Measurements from ENCODE around the gene KAZN.

Gene KAZN

DNA sequence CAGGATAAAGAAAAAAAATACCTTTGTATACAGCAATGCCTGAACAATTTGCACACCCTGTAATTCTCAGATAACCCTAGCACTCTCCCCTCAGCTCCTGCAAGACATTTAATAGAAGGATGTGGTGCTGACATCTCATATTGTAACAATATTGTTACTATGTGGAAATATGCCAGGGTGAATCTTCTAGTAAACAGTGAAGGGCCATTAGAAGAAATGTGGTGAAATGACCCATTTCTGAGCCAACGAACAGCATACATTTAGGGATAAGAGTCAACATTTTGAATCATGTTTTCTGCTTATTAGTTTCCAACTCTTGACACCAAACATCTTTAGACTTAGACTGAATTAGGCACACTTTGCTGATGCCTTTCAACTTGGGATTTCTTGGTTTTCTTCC is 188.2 kb downstream of the KAZN start:
- Mint-ChIP-seq H3K27ac (no peak overlapping the region), H3K36me3 (no peaks in the 10 kb centered on the region), H3K4me1 (no peaks in the 10 kb centered on the region), H3K9me3 (no peaks in the 10 kb centered on the region), H3K27me3 (peaks cover 11% of the 10 kb centered on the region), H3K4me3 (no peak overlapping the region)
- ATAC-seq = no peak

DNA sequence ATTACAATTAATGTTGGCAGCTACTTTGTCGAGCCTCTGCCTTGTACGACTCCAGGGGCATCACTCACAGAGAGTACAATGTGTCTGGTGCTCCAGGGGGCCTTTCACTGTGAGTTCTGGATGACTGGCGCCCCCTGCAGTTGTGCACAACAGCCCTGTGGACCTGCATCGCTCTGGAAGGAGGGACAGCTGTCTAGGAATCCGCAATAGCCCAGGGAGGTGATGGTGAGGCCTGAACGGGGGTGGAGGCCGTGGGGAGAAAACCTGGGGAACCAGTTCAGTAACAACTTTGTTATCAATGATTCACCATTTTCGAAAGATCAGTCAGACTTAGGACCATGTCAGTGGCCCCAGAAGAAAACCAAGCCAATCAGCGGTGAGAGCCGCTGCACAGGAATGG is 189.1 kb downstream of the KAZN start:
- no peak for ATAC-seq
- Mint-ChIP-seq H3K9me3 (no peaks in the 10 kb centered on the region), H3K36me3 (no peaks in the 10 kb centered on the region), H3K27ac (no peak overlapping the region), H3K4me3 (no peak overlapping the region), H3K27me3 (peaks cover 11% of the 10 kb centered on the region), H3K4me1 (no peaks in the 10 kb centered on the region)

GRCh38 chr1:14788080-14788479 is 189.6 kb downstream of the KAZN start:
- Mint-ChIP-seq H3K4me1 (no peaks in the 10 kb centered on the region), H3K4me3 (no peak overlapping the region), H3K27ac (no peak overlapping the region), H3K36me3 (no peaks in the 10 kb centered on the region), H3K9me3 (no peaks in the 10 kb centered on the region), H3K27me3 (peaks cover 11% of the 10 kb centered on the region)
- ATAC-seq = no peak

DNA sequence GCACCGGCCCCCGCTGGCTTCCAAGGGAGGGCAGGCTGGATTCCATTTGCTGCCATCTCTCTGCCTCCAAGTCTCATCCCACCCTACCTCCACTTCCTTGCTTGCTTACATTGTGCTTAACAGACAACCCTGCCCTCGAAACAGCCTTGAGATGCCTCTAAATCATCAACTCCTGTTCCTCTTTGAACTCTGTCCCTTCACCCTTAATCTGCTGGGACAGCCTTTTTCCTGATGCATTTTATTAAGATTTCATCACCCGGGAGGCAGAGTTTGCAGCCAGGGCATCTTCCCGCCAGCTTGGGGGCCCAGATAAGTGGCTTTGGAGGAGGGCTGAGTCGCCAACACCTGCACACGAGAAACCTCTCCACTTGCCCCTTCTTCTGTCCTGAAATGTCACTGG is 192.5 kb downstream of the KAZN start:
- Mint-ChIP-seq H3K27ac (no peak overlapping the region), H3K9me3 (no peaks in the 10 kb centered on the region), H3K36me3 (no peaks in the 10 kb centered on the region), H3K4me1 (no peaks in the 10 kb centered on the region), H3K4me3 (no peak overlapping the region), H3K27me3 (peaks cover 3% of the 10 kb centered on the region)
- no peak for ATAC-seq

DNA sequence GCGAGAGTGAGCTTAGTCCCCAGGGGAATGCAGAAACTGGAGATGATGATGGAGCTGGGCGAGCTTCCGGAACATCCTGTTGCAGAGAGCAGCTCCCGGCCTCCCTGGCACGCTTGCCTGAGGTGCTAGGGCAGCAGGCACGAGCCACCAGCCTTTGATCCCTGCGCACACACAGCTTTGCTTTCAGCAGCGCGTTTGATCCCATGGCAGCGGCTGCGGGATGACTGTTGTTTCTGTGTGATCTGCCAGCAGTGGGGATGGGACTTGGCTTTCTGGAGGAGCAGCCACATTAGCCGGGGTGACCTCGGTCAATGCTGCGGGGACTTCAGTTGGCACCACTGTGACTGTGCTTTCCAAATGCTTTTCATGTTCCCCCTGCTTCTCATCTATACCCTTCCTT is 193.2 kb downstream of the KAZN start:
- no peak overlapping the region for H3K4me3 Mint-ChIP-seq
- ATAC-seq = no peak
- no peak overlapping the region for H3K27ac Mint-ChIP-seq
- H3K27me3 Mint-ChIP-seq = peaks cover 10% of the 10 kb centered on the region
- no peaks in the 10 kb centered on the region for H3K4me1 Mint-ChIP-seq
- no peaks in the 10 kb centered on the region for H3K36me3 Mint-ChIP-seq
- H3K9me3 Mint-ChIP-seq = no peaks in the 10 kb centered on the region

GRCh38 chr1:14794136-14794768 is 195.8 kb downstream of the KAZN start:
- H3K36me3 Mint-ChIP-seq = no peaks in the 10 kb centered on the region
- H3K27ac Mint-ChIP-seq = no peak overlapping the region
- no peaks in the 10 kb centered on the region for H3K4me1 Mint-ChIP-seq
- H3K27me3 Mint-ChIP-seq = peaks cover 14% of the 10 kb centered on the region
- no peak for ATAC-seq
- no peak overlapping the region for H3K4me3 Mint-ChIP-seq
- H3K9me3 Mint-ChIP-seq = no peaks in the 10 kb centered on the region

DNA sequence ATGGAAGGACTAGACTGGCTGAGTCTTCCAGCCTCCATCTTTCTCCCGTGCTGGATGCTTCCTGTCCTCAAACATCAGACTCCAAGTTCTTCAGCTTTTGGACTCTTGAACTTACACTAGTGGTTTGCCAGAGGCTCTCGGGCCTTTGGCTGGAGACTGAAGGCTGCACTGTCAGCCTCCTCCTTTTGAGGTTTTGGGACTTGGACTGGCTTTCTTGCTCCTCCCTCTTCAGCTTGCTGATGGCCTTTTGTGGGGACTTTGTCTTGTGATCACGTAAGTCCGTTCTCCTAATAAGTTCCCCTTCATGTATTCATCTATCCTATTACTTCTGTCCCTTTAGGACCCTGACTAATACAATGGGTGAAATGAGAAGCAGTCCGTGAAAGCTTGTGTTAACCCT is 196.4 kb downstream of the KAZN start:
- H3K9me3 Mint-ChIP-seq = no peaks in the 10 kb centered on the region
- H3K36me3 Mint-ChIP-seq = no peaks in the 10 kb centered on the region
- no peak overlapping the region for H3K27ac Mint-ChIP-seq
- H3K4me1 Mint-ChIP-seq = no peaks in the 10 kb centered on the region
- no peak for ATAC-seq
- H3K27me3 Mint-ChIP-seq = peaks cover 14% of the 10 kb centered on the region
- no peak overlapping the region for H3K4me3 Mint-ChIP-seq

DNA sequence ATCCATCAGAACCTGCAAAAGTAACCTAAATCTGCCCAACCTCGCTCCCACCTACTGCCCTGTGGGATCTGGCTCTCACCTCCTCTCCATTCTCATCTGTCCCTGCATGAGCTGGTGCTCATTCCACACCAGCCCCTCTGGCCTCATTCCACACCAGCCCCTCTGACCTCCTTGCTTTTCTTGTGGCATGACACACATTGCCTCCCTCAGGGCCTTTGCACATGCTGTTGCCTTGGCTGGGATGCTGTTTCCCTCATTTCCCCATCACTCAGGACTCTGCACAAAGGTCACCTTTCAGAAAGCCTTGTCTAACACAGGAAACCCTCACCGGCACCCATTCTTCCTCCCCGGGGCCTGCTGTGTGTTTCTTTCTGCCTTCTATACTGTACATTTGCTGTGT is 197.1 kb downstream of the KAZN start:
- H3K9me3 Mint-ChIP-seq = no peaks in the 10 kb centered on the region
- H3K4me1 Mint-ChIP-seq = no peaks in the 10 kb centered on the region
- H3K27me3 Mint-ChIP-seq = peaks cover 14% of the 10 kb centered on the region
- H3K4me3 Mint-ChIP-seq = no peak overlapping the region
- ATAC-seq = no peak
- H3K27ac Mint-ChIP-seq = no peak overlapping the region
- no peaks in the 10 kb centered on the region for H3K36me3 Mint-ChIP-seq

DNA sequence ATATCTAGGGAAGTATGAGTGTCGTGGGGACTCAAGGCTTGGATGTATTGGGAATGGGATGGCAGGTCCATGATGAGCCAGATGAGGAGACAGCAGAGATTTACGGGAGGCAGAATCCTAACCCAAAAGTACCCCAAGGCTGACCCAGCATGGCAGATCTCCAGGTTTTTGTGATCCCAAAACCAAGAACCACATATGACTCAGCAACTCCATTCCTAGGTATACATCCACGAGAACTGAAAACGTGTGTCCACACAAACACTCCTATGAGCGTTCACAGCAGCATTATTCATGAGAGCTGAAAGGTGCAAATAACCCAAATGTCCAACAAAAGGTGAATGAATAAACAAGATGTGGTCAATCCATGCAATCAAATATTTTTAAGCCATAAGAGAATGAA is 201.5 kb downstream of the KAZN start:
- no peak for ATAC-seq
- no peak overlapping the region for H3K4me3 Mint-ChIP-seq

GRCh38 chr1:14800500-14801076 is 202.1 kb downstream of the KAZN start:
- ATAC-seq = no peak
- Mint-ChIP-seq H3K4me3 (no peak overlapping the region), H3K4me1 (no peaks in the 10 kb centered on the region), H3K9me3 (no peaks in the 10 kb centered on the region), H3K36me3 (no peaks in the 10 kb centered on the region), H3K27me3 (peaks cover 26% of the 10 kb centered on the region), H3K27ac (no peak overlapping the region)

More for the DNA sequence above, 201.5 kb downstream of the KAZN start:
- Mint-ChIP-seq H3K9me3 (no peaks in the 10 kb centered on the region), H3K36me3 (no peaks in the 10 kb centered on the region), H3K27ac (no peak overlapping the region), H3K4me1 (no peaks in the 10 kb centered on the region), H3K27me3 (peaks cover 26% of the 10 kb centered on the region)

DNA sequence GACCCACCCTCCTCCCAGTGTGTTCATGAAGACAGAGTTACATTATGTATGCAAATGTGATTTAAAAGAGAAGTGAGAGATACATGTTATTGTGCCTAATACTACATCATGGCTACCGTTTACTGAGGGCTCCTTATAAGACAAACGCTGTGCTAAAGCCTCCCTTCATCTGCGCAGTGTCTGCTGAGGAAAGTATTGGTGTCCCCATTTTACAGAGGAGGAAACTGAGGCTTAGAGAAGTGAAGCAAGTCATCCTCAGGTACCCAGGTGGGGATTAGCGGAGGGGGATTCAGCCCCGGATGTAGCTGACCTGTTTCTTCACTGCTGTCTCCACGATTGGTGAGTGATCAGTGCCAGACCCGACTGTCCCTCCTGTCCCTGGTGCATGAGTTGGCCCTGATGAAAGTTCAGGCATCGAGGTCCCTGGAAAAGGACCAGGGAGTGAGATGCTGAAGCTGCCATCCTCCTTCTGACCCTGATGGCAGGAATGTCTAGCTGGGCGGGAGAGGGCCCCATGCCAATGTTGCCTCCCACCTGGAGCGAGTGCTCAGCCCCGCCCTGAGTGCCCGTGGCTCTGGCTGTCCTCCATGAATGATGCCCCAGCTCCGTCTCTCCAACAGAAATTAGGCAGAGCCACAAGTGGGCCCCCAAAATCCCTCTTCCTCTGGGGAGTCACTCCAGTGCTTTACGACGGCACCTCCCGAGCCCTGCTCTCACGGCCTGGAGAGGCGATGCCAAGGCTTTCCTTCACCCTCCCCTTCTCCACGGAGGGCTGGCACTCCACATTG is 204.7 kb downstream of the KAZN start:
- Mint-ChIP-seq H3K36me3 (no peaks in the 10 kb centered on the region), H3K4me1 (no peaks in the 10 kb centered on the region), H3K9me3 (peaks cover 9% of the 10 kb centered on the region), H3K4me3 (no peak overlapping the region), H3K27me3 (peaks cover 12% of the 10 kb centered on the region), H3K27ac (no peak overlapping the region)
- ATAC-seq = no peak

DNA sequence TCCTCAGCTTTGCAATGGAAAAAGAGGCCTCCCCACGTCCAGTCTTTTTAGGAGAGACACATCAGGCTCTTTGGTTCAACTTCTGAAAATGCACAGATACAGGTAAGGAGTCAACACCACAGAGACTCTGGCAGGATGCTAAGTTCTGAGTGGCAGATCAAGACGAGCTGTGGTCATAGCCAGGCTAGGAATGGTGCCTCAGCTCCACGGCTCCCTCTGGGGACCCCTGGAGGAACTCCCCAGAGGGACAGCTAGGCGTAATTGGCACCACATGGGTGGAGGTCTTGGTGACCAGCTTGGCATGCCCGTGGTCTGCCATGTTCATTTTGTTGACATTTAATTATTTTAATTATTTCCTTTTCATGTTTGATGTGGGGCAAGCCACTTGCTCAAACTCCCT is 206.1 kb downstream of the KAZN start:
- H3K9me3 Mint-ChIP-seq = peaks cover 9% of the 10 kb centered on the region
- H3K36me3 Mint-ChIP-seq = no peaks in the 10 kb centered on the region
- no peaks in the 10 kb centered on the region for H3K4me1 Mint-ChIP-seq
- peaks cover 12% of the 10 kb centered on the region for H3K27me3 Mint-ChIP-seq
- no peak overlapping the region for H3K4me3 Mint-ChIP-seq
- H3K27ac Mint-ChIP-seq = no peak overlapping the region
- no peak for ATAC-seq

DNA sequence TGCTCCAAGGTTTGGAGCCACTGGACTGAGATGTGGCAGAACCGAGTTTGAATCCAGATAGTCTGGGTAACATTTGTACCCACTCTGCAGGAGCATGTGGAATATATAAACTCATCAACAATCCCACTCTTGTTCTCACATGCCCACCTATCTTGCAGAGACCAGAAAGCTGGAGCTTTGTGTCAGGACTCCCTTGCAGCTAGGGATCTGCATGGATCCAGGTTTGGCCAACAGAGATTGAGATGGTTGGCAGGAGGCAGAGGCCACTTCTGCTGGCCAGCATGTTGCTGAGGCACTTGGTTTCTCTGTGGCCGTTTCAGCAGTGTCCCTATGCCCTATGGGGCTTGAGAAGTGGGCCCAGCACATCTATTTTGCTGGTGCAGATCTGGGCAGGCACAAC is 208.3 kb downstream of the KAZN start:
- ATAC-seq = no peak
- H3K4me3 Mint-ChIP-seq = no peak overlapping the region
- H3K4me1 Mint-ChIP-seq = no peaks in the 10 kb centered on the region
- no peak overlapping the region for H3K27ac Mint-ChIP-seq
- peaks cover 9% of the 10 kb centered on the region for H3K9me3 Mint-ChIP-seq
- H3K36me3 Mint-ChIP-seq = no peaks in the 10 kb centered on the region
- peaks cover 12% of the 10 kb centered on the region for H3K27me3 Mint-ChIP-seq

- Mint-ChIP-seq H3K36me3 (no peaks in the 10 kb centered on the region), H3K27me3 (peaks cover 6% of the 10 kb centered on the region), H3K4me1 (no peaks in the 10 kb centered on the region), H3K9me3 (peaks cover 9% of the 10 kb centered on the region), H3K27ac (no peak overlapping the region), H3K4me3 (no peak overlapping the region)
- ATAC-seq = no peak
Observed at GRCh38 chr1:14808768-14809167, 210.3 kb downstream of the KAZN start.

DNA sequence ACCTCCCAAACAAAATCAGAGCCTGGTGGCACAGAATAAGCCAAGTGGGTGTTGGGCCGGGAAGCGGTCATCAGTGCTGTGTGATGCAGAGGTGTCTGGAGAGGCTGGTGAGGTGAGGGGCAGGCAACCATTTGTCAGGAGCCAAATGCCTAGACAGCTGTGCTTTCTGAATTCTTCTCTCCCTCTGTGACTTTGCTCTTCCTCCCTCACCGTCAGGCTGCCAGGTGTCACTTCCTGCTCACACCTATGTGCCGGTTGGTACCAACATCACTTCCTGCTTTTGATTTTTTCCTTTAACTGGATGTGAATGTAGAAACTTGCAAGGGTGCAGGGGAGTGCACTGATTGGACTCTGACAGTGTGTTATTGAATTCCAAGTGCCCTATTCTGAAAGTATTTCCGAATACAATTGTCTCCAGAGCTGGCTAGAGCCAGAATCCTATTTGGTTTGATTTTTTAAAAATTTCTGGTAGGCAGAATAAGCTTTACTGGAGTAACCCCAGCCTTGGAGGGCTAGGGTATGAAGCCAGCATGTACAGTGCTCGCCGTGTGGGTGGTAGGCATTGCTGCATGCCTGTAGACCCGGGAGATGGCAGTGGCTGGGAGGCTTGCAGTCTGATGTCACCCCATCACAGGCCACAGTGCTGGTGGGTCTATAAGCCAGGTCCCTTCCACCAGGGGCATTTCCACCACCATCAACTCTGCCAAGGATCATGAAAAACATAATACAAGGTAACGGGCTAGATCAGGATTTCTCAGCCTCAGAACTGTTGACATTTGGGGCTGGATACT is 210.9 kb downstream of the KAZN start:
- no peak for ATAC-seq
- H3K27ac Mint-ChIP-seq = no peak overlapping the region

More for the DNA sequence above, 210.9 kb downstream of the KAZN start:
- H3K9me3 Mint-ChIP-seq = peaks cover 9% of the 10 kb centered on the region
- H3K27me3 Mint-ChIP-seq = no peaks in the 10 kb centered on the region
- H3K36me3 Mint-ChIP-seq = no peaks in the 10 kb centered on the region
- H3K4me1 Mint-ChIP-seq = no peaks in the 10 kb centered on the region
- H3K4me3 Mint-ChIP-seq = no peak overlapping the region

Measured in stimulated activated memory B cell treated with anti-CD40 and anti-IgM and Interleukin-4, amounts not matched to agents 10 μg/mL and 1 μg/mL and 100 μg/mL, for 72 hours (primary cell).